Islet precursor cell (in vitro differentiated cells): ENCODE results near the gene PIEZO1.
A peak's percentile ranks its signal among the peaks of the same experiment; 100 is the strongest.

Source experiments
- DNase-seq: peaks from one replicate; pipeline ENCODE4 v3.0.0-alpha.2; 2018

PIEZO1 gene

DNA sequence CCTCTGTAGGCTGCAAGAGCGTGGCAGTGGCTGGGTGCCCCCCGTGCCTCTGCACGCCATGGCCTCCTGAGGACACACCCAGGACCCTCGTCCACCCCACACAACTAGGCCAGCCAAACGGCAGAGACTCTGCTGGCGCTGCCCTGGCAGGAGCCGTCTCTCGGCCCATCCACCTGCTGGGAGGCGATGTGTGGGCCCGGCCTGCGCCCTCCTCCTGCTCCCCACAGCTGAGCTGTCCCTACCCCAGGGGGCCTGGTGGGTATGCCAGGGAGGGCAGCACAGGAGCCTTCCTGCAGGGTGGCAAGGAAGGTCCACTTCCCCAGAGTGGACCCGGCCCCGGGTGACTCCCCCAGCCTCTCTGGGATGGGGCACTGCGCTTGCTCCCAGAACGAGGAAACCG, 85.8 kb downstream of the PIEZO1 start:
- no peak for DNase-seq

DNA sequence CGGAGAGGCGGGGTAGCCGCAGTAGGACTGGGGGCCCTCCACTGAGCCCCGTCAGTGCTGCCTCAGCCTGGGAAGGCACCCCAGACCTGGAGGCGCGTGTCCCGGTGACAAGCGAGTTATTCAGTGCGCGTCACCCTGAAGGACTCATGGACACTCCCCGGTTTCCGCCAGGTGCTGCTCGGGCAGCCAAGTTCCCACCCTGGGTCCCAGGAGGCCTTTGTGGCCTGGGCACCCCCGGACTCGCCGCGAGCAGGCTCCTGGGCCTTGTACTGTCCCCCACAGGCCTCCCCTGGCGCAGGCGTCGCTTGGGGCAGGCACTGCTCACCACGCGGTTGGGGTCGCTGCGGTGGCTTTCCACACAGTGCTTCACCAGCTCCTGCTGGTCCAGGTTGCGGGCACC, 86.4 kb downstream of the PIEZO1 start:
- DNase-seq, result no peak

DNA sequence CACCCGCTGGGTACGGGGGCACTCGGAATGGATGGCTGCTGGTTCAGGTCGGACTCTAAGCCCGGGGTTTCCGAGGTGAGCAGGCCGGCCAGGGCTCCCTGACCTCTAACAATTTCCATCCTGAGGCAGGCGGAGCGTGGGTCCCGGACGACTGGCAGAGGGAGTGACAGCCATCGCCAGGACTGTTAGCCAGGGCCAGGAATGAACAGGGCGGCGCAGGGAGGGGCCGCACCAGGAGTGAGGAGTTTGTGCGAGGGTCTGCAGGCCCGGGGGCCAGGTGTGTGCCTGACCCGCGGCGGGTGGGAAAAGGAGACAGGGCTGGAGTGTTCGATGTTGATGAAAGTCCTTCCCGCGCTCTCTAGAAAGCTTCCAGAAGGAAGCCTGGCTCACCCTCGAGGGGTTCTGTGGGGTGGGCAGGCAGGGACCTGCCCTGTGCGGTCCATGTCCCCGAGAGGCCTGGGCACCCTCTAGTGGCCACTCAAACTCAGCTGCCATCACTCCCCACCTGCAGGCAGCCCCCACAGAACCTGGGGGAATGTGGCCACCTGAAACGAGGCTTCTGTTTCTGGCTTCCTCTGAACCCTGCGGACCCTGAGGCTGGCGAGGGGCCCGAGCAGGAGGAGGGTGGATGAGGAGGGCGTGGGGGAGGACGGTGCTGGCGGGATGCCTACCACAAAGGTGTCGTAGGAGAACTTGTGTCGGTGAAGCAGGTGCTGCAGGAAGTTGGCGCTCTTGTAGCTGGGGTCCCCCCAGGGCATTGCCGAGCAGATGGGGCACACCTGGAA, 87.0 kb downstream of the PIEZO1 start:
- no peak for DNase-seq

DNA sequence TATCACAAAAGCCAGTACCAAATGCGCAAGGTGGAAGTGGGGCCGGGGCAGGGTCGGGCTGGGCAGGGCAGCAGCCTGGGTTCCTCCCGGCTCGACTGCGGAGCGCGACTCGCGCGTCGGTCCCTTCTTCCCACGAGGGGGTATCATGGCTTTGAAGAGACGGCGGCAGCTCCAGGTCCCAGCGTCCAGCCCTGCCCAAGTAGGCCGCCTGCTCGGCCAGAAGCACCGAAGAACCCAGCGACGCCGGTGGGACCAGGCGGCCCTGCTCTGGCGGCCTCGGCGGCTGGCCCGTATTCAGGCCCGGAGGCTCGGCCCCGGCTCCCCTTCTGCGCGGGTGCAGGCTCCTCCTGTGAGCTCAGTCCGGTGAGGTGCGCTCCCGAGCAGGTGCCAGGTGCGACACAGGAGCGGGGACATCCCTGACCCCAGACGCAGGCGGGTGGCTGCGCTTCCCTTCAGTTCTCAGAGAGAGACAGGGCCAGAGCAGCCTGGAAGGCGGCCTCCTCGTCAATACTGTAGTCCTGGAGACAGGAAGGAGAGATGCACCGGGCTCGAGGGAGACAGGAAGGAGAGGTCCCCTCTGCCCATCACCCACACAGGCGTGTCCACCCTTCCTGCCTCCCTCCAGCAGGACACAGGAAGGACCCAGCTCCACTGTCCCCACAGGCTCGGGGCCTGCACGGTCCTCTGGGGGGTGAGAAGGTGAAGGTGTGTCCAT, 87.7 kb downstream of the PIEZO1 start:
- DNase-seq, result no peak

DNA sequence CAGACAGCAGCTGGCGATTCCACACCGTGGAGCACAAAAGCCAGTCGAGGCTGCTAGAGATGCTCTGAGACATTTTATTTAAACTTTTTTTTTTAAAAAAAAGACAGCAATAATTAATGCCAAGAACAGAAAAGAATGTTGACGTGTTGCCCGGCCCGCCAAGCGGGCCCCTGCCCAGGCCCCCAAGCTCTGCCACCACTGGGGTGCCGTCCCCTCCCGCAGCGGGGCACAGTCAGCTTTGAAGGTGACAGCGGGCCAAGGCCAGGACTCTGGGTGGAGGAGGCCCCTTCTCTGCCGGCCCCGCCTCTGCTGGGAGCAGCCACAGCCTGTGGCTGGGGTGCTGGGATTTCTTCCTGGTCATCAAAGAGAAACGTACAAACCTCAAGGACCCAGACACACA, 88.6 kb downstream of the PIEZO1 start:
- no peak for DNase-seq

DNA sequence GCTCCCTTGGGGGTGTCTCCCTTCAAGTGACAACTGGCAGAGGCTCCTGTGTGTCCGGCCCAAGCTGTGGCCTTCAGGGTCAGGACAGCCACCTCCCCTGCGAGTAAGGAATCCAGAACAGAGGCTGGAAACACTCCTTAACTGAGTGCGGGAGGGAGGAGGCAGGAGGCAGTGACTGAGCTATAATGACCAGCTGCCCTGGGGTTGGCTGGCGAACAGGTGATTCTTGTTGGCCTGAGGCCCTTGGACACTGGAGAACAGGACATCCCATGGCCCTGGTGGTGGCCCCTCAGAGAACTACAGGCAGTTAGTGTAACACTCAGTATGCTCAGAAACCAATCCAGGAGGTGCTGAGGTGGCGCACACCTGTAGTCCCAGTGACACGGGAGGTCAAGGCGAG, 89.3 kb downstream of the PIEZO1 start:
- no peak for DNase-seq

DNA sequence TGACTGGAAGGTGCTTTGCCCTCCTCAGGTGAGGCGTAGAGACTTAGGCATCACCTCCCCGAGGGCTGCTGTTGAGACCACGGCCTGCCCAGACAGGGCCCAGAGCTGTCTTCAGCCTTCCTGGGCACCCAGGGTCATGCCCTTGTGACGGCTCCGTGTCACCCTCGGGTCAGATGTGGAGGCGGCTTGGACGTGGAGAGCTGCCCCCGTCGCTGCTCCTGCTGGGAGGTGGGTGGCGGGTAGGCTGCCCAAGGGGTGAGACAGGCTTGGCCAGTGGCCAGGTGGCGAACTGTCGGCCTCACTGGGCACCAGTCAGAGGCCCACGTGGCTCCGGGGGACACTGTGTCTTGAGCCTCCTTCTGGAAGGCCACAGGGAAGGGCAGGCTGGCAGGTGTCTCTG, 89.8 kb downstream of the PIEZO1 start:
- DNase-seq, result no peak

DNA sequence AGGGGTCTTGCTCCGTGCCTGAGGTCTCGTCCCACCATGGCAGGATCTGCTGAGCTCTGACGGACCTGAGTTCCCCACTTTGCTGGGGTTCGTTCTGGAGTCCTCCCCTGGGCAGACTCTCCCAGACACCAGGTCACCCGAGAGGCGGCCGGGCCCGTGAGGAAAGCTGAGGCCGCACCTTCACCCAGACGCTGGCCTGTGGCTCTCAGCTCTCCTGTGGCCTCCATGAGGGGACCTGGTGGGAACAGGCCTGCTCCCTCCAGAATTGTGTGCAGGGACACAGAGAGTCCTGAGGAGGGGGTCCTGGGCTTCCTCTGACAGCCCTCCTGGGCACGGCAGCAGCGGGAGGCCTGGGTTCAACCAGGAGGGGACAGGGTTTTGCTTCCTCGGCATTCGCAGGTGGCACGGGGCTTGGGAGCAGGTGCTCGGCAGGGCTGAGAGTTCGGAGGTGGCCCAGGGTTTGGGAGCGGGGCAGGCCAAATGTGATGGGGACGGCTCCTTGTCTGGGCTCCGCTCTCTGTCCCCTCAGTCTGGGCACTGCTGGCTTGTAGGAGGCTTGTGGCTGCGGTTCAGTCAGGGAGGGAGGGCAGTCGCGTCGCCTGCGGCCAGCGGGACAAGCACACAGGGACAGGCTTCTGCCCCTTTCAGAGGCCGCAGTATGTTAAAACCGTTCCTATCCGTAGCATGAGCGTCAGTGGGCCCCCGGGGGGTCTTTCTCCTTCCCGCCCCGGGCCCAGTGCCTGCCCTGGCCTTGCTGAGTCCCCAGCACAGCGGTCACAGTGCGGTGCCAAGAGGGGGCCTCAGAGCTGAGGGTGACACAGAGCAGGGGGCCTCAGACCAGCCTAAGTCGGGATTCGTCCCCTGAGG, 90.6 kb downstream of the PIEZO1 start:
- no peak for DNase-seq

DNA sequence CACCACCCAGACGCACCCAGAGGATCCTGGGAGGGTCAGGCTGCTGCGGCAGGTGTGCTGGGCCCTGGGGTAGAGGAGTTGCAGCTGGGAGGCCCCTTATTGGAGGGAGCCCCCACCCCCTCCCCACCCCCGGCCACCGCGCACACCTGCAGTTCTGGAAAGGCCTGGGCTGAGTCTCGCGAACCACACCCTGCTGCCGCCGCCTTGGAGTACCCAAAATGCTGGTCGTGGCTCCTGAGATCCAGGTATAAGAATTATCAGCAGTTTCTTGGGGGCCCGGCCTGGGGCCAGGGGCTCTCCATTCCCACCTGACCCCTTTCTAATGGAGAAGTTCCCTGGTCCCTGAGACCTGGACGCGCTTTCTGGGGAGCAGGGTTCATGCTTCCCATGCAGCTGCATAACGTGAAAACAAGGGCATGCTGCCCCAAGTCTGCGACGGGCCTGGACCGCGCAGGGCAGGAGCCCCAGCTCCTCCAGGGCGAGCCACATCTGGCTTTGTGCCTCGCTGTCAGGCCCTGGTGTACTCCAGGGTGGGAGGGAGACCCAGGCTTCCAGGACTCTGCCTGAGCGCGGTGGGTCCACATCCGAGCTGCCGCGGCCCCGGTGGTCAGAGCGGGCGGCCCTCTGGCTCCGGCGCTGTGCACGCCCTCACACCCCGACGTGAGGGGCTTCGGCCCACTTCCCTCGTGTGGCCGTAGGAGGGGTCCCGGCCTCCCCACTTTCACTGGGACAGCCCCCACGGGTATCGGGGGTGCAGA, 91.4 kb downstream of the PIEZO1 start:
- no peak for DNase-seq

DNA sequence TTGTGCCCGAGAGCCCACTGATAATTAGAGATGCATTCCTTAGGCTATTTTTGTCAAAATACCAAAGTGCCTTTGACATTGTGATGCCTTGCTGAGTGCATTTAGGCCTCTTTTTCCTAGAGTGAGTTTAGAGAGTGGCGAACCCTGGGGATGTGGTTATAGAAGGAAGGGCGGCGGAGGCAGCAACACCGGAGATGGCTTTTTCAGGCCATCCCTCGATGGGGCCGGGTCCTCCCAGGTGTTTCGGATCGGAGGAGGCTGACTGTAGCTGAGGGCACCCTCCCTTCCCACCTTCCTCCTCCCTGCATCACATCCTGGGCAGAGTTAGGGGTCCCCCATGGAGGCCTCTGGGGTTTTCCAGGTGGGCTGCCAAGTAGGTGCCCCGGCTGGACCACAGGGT, 92.2 kb downstream of the PIEZO1 start:
- DNase-seq, result no peak

DNA sequence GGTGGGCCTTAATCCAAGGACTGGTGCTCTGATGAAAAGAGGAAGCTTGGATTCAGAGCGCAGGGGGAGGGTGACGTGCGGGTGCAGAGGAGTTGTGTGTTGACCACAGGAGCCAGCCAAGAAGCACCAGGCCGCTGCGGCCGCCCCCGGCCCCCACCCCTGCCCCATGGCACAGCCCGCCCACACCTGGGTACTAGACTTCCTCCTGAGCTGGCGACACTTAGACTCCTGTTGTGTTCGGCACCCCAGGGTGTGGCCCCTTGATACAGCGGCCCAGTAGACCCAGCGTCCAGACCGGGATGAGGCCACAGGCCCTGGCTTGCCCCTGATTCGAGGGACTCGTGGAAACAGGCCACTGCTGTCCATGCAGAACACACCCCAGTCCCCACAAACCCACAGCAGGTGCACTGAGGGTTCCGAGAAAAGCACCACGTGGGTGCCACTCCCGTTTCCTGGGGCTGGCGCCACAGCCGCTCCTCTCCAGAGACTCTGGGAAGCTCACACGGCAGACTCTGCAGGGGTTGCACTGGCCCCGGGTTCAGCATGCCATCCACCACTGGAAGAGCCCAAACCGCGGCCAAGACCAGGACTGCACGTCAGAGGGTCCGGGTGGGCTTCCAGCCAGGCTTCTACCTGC, 93.0 kb downstream of the PIEZO1 start:
- DNase-seq, result no peak

DNA sequence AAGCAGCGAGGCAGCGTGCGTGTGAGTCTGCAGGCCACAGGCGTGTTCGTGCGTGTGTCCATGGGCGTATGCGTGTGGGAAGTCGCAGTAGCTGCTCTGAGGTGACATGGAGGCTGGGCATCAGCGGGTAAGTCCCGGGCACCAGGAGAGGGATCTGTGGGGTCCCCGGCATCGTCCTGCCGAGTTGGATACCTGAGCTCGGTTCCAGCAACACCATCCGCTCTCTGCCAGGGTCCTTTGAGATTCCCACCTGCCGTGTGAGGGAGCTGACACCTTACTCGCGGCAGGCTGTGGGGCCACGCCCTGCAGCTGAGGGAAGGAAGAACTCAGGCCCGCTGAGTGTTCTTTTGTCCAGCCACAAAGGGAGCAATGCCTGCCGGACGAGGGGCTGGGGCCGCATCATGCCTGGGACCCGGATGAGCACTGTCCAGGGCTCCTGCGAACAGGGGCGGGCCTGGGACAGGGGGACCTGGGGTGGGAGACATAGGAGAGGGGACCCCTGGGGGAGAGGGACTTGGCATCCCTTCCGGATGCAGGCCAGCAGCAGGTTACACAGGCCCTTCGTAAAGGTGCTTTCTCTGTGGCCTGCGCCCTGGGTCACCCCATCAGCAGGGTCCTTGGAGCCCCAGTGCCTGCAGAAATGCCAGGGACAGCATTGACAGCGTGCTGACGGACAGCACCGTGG, 93.7 kb downstream of the PIEZO1 start:
- DNase-seq, result no peak

DNA sequence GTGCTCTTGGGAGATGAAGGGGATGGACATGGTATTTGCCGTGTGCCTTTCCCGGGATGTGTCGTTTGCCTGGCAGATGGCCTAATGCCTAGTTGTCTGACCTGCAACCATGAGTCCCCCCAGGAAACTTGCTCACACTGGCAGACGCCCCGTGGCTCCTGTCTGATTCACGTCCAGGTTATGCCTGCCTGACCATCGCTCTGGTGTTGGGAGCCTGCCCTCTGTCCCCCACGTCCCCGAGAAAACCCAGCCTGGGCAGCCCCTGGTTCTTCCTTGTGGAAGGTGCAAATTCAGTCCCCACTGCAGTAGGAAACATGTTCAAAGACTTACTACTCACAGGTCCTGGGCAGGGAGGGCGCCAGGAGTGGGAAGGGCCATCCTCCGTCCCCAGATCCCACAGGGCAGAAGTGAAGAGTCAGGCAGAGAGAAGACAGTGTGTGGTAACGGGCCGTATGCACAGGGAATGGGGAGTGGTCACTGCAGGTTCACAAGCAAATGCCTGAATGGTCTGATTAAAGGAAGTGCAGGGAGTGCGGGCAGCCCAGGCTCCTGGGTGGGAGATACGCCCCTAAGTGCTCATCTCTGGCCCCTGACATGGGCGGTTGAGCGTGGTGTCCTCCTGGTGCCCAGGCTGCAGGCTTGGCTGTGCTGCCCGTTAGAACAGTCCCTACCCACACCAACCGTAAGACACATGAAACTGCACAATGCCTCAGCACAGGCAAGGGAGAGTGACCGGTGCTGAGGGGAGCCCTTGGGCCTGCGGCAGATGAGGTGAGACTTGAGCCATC, 94.5 kb downstream of the PIEZO1 start:
- no peak for DNase-seq

DNA sequence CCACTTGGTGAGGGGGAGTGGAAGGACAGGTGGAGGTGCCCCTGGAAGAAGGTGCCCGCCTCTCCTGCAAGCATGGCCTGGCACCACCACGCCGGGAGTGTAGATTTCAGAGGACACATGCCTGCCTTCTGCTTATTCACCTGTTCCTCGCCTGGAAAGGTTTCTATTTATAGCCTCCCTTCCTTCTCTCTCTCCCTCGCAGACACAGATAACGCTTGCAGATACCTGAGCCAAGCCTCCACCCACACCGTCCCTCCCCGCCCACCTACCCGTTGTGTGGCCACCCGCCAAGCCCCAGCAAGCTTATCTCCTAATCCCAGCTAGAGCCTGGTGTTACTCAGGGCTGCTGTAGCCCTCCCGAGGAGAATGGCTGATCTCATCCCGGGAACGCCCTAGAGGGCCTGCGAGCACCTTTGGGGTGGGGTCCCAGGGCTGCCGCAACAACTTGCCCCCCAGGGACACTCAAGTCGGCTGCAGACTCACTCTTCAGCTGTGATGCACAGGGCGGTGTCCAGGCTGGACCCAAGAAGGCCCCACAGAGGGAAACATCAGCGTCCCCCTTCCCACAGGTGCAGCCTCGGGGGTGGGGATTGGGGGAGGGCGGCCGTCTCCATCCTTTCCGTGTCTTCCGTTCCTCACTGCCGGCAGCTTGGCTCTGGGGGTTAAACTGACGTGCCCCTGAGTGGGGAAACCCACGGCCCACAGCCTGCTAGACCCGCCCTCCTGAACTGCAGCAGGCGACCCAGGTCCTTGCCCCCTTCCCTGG, 96.8 kb downstream of the PIEZO1 start:
- no peak for DNase-seq

DNA sequence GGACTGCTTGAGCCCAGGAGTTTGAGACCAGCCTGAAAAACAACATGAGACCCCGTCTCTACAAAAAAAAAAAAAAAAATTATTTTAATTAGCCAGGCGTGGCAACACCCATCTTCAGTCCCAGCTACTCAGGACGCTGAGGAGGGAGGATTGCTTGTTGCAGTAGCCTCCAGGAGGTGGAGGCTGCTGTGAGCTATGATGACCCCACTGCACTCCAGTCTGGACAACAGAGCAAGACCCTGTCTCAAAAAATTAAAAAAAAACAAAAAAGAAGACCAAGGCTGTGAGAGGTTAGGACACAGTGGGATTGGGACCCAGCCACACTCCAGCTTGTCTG, 97.4 kb downstream of the PIEZO1 start:
- DNase-seq, result no peak

DNA sequence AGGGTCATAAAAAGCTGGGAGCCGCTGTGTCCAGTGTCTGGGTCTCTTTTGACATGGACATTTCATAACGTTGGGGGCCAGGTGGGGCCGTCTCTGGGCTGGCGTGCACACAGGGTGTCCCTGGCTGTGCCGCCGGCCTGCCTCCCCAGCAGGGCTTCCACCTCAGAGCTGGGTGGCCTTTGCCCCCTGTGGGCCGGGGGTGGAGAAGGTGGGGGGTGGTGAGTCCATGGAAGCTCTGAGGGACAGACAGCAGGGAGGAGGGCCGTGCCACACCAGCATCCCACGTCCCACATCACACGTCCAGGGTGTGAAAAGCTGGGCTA, 97.8 kb downstream of the PIEZO1 start:
- DNase-seq, result no peak

DNA sequence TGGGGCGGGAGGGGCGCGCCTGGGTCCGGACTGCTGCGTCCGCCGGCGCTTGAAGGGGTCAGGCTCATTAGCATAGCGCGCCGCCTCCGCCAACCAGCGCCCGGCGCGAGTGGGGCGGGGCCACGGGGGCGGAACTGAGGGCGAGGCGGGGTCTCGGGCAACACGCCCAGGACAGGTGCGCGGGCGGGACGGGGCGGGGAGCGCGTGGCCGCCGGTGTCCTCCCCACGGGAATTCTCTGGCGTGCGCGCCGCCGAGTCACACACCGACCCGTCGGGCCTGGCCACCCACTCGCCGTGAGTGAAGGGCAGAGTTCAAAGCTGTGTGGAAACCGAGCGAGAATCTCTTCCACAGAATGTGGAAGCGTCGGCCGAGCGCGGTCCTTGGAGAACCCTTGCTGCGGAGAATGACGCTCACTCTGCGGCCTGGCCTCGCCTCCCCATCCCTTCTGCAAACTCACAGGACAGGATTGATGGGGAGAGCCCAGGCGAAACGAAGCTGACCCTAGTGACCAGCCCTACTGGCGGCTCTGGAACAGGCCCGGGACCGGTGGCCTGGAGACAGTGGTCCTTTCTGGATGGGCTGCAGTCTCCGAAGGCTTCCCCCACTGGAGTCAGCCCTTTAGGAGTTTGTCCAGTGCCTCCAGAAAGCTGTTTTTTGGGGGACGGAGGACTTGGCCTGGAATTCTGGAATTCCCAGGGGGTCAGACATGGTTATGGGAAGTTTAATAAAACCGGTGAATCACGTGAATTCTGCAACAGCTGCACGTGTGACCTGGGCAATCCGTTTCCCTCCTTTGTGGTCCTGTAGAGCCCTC, 98.4 kb downstream of the PIEZO1 start, which contains the start of gene SNAI3:
TSS of gene SNAI3 (minus strand) at position 69 of the 815 bp plus-strand sequence. CDS start 101 bp downstream, outside the sequence.
- DNase-seq, result peak; percentile 95

DNA sequence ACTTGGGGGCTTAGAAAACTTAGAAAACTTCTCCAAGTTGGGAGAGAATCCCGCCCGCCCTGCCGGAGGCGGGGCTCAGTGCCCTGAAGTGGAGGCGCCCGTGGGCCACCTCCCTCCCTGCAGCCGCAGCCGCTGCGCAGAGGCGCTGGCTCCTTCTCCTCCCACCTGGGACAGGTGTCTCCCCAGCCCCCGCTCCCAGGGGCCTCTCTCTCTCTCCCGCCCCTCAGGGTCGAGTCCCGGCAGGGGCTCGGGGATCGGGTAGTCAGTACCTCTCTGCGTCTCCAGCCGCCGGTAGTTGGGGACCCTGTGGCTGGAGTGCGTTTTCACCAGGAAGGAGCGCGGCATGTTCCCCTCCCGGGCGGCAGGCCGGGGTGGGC, 99.0 kb downstream of the PIEZO1 start:
- no peak for DNase-seq
